Lower leg skin (tissue), 4 donors: ENCODE data around the gene RBM6. TPM values are rescaled to one million over a fixed set of nuclear protein-coding genes. Genes with fewer than 3 reads are reported as not detected.

Source experiments
- DNase-seq, 2 donors: peaks; one replicate each; pipeline ENCODE4 v3.0.0-alpha.2; 2019; ENCODE audit warnings: low spot score in 2 of 2
- H3K4me3 ChIP-seq: fragments of 200-600 bp; sonication (generic); 2 replicates; pipeline ENCODE4 v1.5.1; 2017; ENCODE audit warnings: mild to moderate bottlenecking, low read depth; ENCODE audit not compliant: poor library complexity, severe bottlenecking
- POLR2A ChIP-seq, 2 donors: fragments of 450-650 bp; IDR thresholded peaks; one replicate each; pipeline ENCODE4 v1.6.1; 2016 to 2017; ENCODE audit warnings: antibody characterized with exemption in 2 of 2, mild to moderate bottlenecking in 1 of 2, moderate library complexity in 1 of 2
- WGBS, 2 donors: methylation state at CpG; one replicate each; pipeline ENCODE4 v1.1.5; 2018; 5-methylcytosine and 5-hydroxymethylcytosine counted together
- intact Hi-C: fragments of 100-400 bp; cut with DNase I; formaldehyde crosslinking; loops from one replicate; pipeline ENCODE4 v1.15.0; 2023; ENCODE audit warnings: low total_unique reads
- total RNA-seq, 4 donors: library from RNA; depleted of rRNA; stranded (reverse); fragments of >200 nt; gene quantifications; one replicate each; pipeline ENCODE4 v1.1.0, GENCODE V29; 2016
- TF ChIP-seq, protein P1 (sequence below), 3 donors: fragments of 450-650 bp; IDR thresholded peaks; one replicate each; pipeline ENCODE4 v1.5.1; 2016; ENCODE audit warnings: antibody characterized with exemption in 3 of 3, mild to moderate bottlenecking in 3 of 3, moderate library complexity in 2 of 3

Gene RBM6
- total RNA-seq, 4 donors from 2014 or later: 41.4 to 121 (median 54.7) TPM

DNA sequence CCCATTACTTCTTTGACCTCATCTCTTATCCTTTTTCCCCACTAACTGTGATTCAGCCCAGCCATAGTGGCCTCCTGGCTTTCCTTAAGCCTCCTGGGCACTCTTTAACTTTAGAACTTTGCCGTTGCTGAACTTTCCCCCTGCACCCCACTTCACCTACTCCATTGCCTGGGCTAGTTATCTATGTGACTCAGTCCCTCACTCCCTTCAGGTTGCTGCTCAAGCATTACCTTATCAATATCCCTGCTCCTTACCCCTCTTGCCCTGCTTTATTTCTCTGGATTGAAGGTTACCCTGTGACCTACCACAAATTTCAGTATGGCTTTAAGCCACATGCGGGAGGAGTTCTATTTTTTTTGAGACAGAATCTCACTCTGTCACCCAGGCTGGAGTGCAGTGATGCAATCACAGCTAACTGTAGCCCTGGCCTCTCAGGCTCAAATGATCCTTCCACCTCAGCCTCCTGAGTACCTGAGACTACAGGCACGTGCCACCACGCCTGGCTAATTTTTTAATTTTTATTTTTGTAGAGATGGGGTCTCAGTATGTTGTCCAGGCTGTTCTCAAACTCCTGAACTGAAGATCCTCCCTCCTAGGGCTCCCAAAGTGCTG is 13.7 kb upstream of the RBM6 start:
- 89 to 98% methylated on average over 4 of the region's 4 CpGs for WGBS, 2 donors
- intact Hi-C loops: no loop called here
- H3K4me3 ChIP-seq: no peak overlapping the region
- DNase-seq: no peak
- TF ChIP-seq, protein P1, sequence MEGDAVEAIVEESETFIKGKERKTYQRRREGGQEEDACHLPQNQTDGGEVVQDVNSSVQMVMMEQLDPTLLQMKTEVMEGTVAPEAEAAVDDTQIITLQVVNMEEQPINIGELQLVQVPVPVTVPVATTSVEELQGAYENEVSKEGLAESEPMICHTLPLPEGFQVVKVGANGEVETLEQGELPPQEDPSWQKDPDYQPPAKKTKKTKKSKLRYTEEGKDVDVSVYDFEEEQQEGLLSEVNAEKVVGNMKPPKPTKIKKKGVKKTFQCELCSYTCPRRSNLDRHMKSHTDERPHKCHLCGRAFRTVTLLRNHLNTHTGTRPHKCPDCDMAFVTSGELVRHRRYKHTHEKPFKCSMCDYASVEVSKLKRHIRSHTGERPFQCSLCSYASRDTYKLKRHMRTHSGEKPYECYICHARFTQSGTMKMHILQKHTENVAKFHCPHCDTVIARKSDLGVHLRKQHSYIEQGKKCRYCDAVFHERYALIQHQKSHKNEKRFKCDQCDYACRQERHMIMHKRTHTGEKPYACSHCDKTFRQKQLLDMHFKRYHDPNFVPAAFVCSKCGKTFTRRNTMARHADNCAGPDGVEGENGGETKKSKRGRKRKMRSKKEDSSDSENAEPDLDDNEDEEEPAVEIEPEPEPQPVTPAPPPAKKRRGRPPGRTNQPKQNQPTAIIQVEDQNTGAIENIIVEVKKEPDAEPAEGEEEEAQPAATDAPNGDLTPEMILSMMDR (IDR thresholded peaks at IDR 0.05): no peak
- TF ChIP-seq POLR2A (IDR thresholded peaks at IDR 0.05): no peak

DNA sequence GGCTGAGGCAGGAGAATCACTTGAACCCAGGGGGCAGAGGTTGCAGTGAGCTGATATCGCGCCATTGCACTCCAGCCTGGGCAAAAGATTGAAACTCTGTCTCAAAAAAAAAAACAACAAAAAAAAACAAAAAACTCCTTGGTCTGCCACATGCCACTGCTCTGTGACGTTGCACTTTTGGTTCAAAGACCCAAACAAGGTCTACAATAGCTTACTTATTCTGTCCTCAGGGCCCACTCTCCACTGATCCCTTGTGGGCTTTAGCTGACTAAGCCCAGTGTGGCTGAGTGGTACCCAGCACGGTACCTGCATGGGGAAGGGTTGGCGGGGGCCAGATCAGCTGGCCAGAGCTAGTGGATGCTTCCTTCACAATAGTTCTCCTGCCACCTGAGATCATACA is 12.2 kb upstream of the RBM6 start:
- WGBS, 2 donors: 94 to 95% methylated on average over 5 of the region's 5 CpGs
- intact Hi-C loops: no loop called here
- TF ChIP-seq, protein P1 (IDR thresholded peaks at IDR 0.05): no peak
- no peak for DNase-seq
- H3K4me3 ChIP-seq: no peak overlapping the region

DNA sequence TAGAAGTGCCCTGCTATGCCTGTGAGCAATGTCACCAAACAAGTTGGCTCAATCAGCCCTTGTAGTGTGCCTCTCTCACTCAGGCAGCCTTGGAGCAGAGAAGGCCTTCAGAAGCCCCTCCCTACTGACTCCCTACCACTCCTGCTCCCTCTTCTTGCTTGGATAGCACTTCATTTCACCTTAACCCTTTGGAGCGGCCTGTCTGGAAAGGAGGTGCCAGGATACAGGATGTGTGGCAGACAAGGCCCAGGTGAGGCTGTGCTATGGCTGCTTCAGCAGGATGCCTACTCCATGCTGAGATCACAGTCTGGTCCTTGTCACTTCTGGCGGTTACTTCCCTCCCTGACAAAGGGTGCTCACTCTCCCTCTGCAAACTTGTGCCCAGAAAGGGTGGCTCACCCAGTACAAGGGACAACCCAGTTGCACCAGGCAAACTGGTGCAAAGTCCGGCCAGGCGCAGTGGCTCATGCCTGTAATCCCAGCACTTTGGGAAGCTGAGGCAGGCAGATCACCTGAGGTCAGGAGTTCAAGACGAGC is 11.4 kb upstream of the RBM6 start:
- WGBS, 2 donors: 79 to 80% methylated on average over 5 of the region's 5 CpGs
- DNase-seq: no peak
- intact Hi-C loops: no loop called here
- TF ChIP-seq POLR2A (IDR thresholded peaks at IDR 0.05): no peak
- TF ChIP-seq, protein P1 (IDR thresholded peaks at IDR 0.05): no peak
- H3K4me3 ChIP-seq: no peak overlapping the region

DNA sequence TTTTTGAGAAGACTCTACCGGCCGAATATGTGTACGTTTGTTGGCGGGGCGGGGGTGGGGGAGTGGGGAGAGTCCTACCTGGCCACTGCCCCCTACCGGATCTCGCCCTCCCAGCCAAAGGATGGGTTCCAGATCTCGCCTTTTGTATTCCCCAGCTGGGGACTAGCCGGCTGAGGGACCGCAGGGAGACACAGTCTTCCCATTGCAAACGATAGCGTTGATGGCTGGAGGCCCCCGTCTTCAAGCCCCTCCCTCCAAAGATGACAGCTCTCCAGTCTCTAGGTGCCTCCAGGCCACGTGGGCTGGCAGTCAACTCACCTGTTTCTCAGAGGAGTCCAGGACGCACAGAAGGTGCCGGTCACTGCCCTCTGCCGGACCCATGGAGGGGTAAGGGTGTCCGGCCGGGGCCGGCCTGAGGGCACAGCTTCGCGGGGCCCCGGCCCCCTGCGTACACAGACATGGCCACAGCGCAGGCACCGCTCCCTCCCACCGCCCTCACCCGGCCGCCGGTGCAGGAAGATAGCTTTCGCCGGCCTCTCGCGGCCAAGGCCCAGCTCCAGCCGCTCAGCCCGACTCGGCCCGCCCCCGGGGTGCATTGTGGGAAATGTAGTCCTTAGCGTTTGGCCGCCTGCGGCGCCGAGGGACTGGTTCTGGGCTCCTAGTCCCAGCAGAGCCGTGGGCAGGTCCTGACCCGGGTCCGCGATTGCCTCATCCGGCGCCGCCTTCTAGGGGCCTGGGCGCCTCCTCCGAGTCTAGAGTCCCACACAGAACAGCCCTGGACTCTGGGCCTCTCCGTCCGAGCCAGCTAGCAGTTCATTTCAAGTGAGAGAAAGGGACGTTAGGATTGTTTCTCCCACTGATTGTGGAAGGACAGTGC is 10.4 kb upstream of the RBM6 start, which contains the start of gene MON1A:
Gene MON1A, minus strand, starts transcription at position 521 of the 877 bp plus-strand sequence. CDS start 16,465 bp downstream, outside the sequence.
- 1 to 3% methylated on average over 12 to 38 of the region's 56 CpGs for WGBS, 2 donors
- TF ChIP-seq, protein P1 (IDR thresholded peaks at IDR 0.05): no peak
- no peak for TF ChIP-seq POLR2A (IDR thresholded peaks at IDR 0.05)
- DNase-seq: peak; percentile 93 to 99
- H3K4me3 ChIP-seq: peak within 1 kb of the TSS; percentile 64
- intact Hi-C loops: no loop called here

DNA sequence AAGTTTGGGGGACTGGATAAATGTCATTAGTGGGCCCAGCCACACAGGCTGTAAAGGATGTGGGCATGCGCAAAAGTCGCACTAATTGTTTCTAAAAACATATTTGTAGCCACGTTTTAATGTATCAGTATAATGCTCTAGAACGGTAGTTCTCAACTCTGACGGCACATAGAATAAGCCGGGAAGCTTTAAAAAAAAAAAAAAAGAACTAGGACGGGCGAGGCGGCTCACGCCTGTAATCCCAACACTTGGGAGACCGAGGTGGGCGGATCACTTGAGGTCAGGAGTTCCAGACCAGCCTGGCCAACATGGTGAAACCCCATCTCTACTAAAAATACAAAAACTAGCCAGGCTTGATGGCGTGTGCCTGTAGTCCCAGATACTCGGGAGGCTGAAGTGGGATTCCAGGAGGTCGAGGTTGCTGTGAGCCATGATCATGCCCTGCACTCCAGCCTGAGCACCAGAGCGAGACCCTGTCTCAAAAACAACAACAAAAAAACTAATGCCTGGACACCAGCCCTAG is 9.7 kb upstream of the RBM6 start:
- DNase-seq: no peak
- 30% methylated on average over 16 of the region's 16 CpGs for WGBS, 2 donors
- TF ChIP-seq, protein P1 (IDR thresholded peaks at IDR 0.05): no peak
- TF ChIP-seq POLR2A (IDR thresholded peaks at IDR 0.05): no peak
- intact Hi-C loops: no loop called here
- H3K4me3 ChIP-seq: no peak overlapping the region
